ENCODE data around the gene SFR1. TPM values are rescaled to one million over a fixed set of nuclear protein-coding genes. Genes with fewer than 3 reads are reported as not detected.
"Not testable (repeated sequence)": the region's sequence is repeated elsewhere in the genome, so short reads cannot be mapped to it uniquely, and the experiment has no call there.

The SFR1 gene
- polyA plus RNA-seq, 1 donor from 2014 or later: 12.4 TPM

GRCh38 chr10:104174136-104174535 lies 52.2 kb downstream of the SFR1 start:
- not testable (repeated sequence) for H3K27me3 Mint-ChIP-seq, H3K36me3 Mint-ChIP-seq, H3K27ac Mint-ChIP-seq, H3K4me3 Mint-ChIP-seq, H3K9me3 Mint-ChIP-seq, H3K4me1 Mint-ChIP-seq

Other genes starting within 250 kb of the SFR1 start
- 20.5 TPM for gene STN1, start 204.0 kb upstream of the SFR1 start, polyA plus RNA-seq
- gene SLK, start 155.0 kb upstream of the SFR1 start, polyA plus RNA-seq: 3.0 TPM
- not detected for gene COL17A1, start 36.3 kb upstream of the SFR1 start, polyA plus RNA-seq
- gene CFAP43, start 110.2 kb downstream of the SFR1 start, polyA plus RNA-seq: not detected
- gene GSTO1, start 132.7 kb downstream of the SFR1 start, polyA plus RNA-seq: 101 TPM
- 0.90 TPM for gene GSTO2, start 147.0 kb downstream of the SFR1 start, polyA plus RNA-seq
- 22.8 TPM for gene ITPRIP, start 216.3 kb downstream of the SFR1 start, polyA plus RNA-seq
- gene CFAP58, start 231.7 kb downstream of the SFR1 start, polyA plus RNA-seq: not detected